B cell (primary cell): ENCODE measurements around the gene AKR1A1. TPM values are rescaled to one million over a fixed set of nuclear protein-coding genes. Genes with fewer than 3 reads are reported as not detected.
"Not testable (repeated sequence)": the region's sequence is repeated elsewhere in the genome, so short reads cannot be mapped to it uniquely, and the experiment has no call there.

Source experiments
- ATAC-seq: fragments of 200-7000 bp; cut with Tn5 transposase; one replicate; pipeline ENCODE4 v1.10.0; 2021; ENCODE audit warnings: low read depth, mild to moderate bottlenecking, moderate number of reproducible peaks, moderate library complexity
- CTCF ChIA-PET: fragments of 350-600 bp; sonication (Branson Sonifier 250); formaldehyde crosslinking; loops from one replicate; lab custom pipeline; 2021; ENCODE audit warnings: antibody characterized with exemption, inconsistent platforms; lab: Charles Lee
- POLR2A ChIA-PET: fragments of 350-600 bp; sonication (Branson Sonifier 250); formaldehyde crosslinking; loops from one replicate; lab custom pipeline; 2021; ENCODE audit warnings: antibody characterized with exemption; lab: Charles Lee
- DNase-seq: peaks from one replicate; pipeline ENCODE4 v3.0.0; 2013
- H2AFZ ChIP-seq: 2 replicates; pipeline ENCODE4 v1.6.1; 2012; ENCODE audit warnings: mild to moderate bottlenecking, low read depth, low read length; ENCODE audit not compliant: insufficient read depth, poor library complexity, severe bottlenecking
- H3K27ac ChIP-seq, 2 donors: 1 replicate in 1 of 2; 2 replicates in 1 of 2; pipeline ENCODE4 v1.5.1; 2012 to 2013; ENCODE audit warnings: low read length in 2 of 2, mild to moderate bottlenecking in 2 of 2, moderate library complexity in 1 of 2
- H3K27me3 ChIP-seq, 4 experiments: fragments of 200-600 bp in 1 of 4; sonication (generic) in 1 of 4; replicated peaks in 1 of 4; 1 replicate in 2 of 4; 2 replicates in 2 of 4; pipeline versions ENCODE4 v1.6.1 to v1.7.0; 2013 to 2016; ENCODE audit warnings: low read length in 3 of 4, mild to moderate bottlenecking in 2 of 4, mixed read lengths in 1 of 4, moderate library complexity in 1 of 4; ENCODE audit not compliant: insufficient read depth in 4 of 4, control insufficient read depth in 3 of 4; ENCODE audit errors: control extremely low read depth in 1 of 4
- H3K36me3 ChIP-seq, 2 experiments: replicated peaks in 1 of 2; 1 replicate in 1 of 2; 2 replicates in 1 of 2; pipeline versions ENCODE4 v1.6.1 to v1.7.1; 2013; ENCODE audit warnings: low read length in 1 of 2; ENCODE audit not compliant: insufficient read depth in 2 of 2, control insufficient read depth in 1 of 2; ENCODE audit errors: control extremely low read depth in 1 of 2, extremely low read depth in 1 of 2
- H3K4me1 ChIP-seq, 2 donors: fragments of 200-600 bp in 1 of 2; sonication (generic) in 1 of 2; 1 replicate in 1 of 2; 2 replicates in 1 of 2; pipeline versions ENCODE4 v1.5.1 to v1.6.1; 2013 to 2017; ENCODE audit warnings: low read length in 2 of 2; ENCODE audit not compliant: control insufficient read depth in 2 of 2, insufficient read depth in 2 of 2
- H3K4me2 ChIP-seq: replicated peaks from 2 replicates; pipeline ENCODE3; 2012; ENCODE audit warnings: mild to moderate bottlenecking, low read depth, low read length; ENCODE audit not compliant: poor library complexity, severe bottlenecking
- H3K4me3 ChIP-seq, 5 experiments: fragments of 200-600 bp in 1 of 5; sonication (generic) in 1 of 5; 1 replicate in 3 of 5; 2 replicates in 2 of 5; pipeline versions ENCODE4 v1.5.1 to v1.7.0; 2011 to 2016; ENCODE audit warnings: low read length in 4 of 5, mild to moderate bottlenecking in 4 of 5, low read depth in 2 of 5, control low read depth in 1 of 5, moderate library complexity in 1 of 5; ENCODE audit not compliant: insufficient read depth in 1 of 5; ENCODE audit errors: control extremely low read depth in 1 of 5, extremely low read depth in 1 of 5
- H3K79me2 ChIP-seq: fragments of 200-600 bp; sonication (generic); one replicate; pipeline ENCODE4 v1.6.0; 2016; ENCODE audit warnings: low read length; ENCODE audit not compliant: control insufficient read depth, insufficient read depth
- H3K9ac ChIP-seq: fragments of 200-600 bp; sonication (generic); 2 replicates; pipeline ENCODE4 v1.6.1; 2017; ENCODE audit warnings: mild to moderate bottlenecking, low read length, moderate library complexity
- H3K9me3 ChIP-seq, 3 donors: one replicate each; pipeline versions ENCODE4 v1.6.1 to v1.7.1; 2013; ENCODE audit warnings: low read length in 2 of 3; ENCODE audit not compliant: control insufficient read depth in 2 of 3, insufficient read depth in 1 of 3; ENCODE audit errors: control extremely low read depth in 1 of 3
- H4K20me1 ChIP-seq: 2 replicates; pipeline ENCODE4 v1.6.0; 2012; ENCODE audit warnings: mild to moderate bottlenecking, low read length; ENCODE audit not compliant: insufficient read depth, control insufficient read depth, poor library complexity, severe bottlenecking
- H3K27ac Mint-ChIP-seq: one replicate; pipeline ENCODE4 v1.8.0; 2021; ENCODE audit warnings: mixed read lengths
- H3K27me3 Mint-ChIP-seq: one replicate; pipeline ENCODE4 v1.8.0; 2021; ENCODE audit warnings: mixed read lengths
- H3K4me1 Mint-ChIP-seq: one replicate; pipeline ENCODE4 v1.8.0; 2021; ENCODE audit warnings: mixed read lengths
- H3K4me3 Mint-ChIP-seq: one replicate; pipeline ENCODE4 v1.8.0; 2021; ENCODE audit warnings: mixed read lengths
- H3K9me3 Mint-ChIP-seq: one replicate; pipeline ENCODE4 v1.8.0; 2022; ENCODE audit warnings: mixed read lengths; ENCODE audit not compliant: insufficient read depth
- CTCF ChIP-seq: fragments of 200-600 bp; IDR thresholded peaks from one replicate; pipeline ENCODE4 v1.8.0; 2022; ENCODE audit warnings: antibody characterized with exemption, mild to moderate bottlenecking
- EZH2 ChIP-seq: IDR thresholded peaks from 2 replicates; pipeline ENCODE4 v1.6.1; 2012; ENCODE audit warnings: borderline replicate concordance, low read depth, mild to moderate bottlenecking, moderate library complexity, low read length; ENCODE audit not compliant: insufficient read depth, poor library complexity, severe bottlenecking
- WGBS: methylation state at CpG from one replicate; pipeline ENCODE4 v1.1.5; 2013; ENCODE audit warnings: missing lambda C conversion rate; ENCODE audit not compliant: insufficient coverage; 5-methylcytosine and 5-hydroxymethylcytosine counted together
- intact Hi-C: fragments of 100-400 bp; cut with micrococcal nuclease; formaldehyde crosslinking; loops from one replicate; pipeline ENCODE4 v1.10.0; 2022
- polyA plus RNA-seq: library from polyadenylated mRNA; depleted of rRNA; stranded (reverse); fragments of >200 nt; gene quantifications from 2 replicates; pipeline ENCODE4 v1.2.3, GENCODE V29; 2012
- total RNA-seq, 2 donors: library from RNA; stranded (reverse); fragments of 120-200 nt in 1 of 2; gene quantifications; 1 replicate in 1 of 2; 2 replicates in 1 of 2; pipeline versions ENCODE4 v1.2.3 to v1.2.4, GENCODE V29; 2013 to 2022

The AKR1A1 gene
- total and polyA plus RNA-seq, 2 donors (not counting 1 experiment from before 2014, with no cell fraction given), result 145 to 163 TPM

GRCh38 chr1:45513532-45514260 lies 36.9 kb upstream of the AKR1A1 start:
- H4K20me1 ChIP-seq, H3K9me3 ChIP-seq, H3K27ac Mint-ChIP-seq, H3K27me3 ChIP-seq, H3K4me3 ChIP-seq, intact Hi-C loops, H3K79me2 ChIP-seq, H2AFZ ChIP-seq, H3K4me3 Mint-ChIP-seq, DNase-seq, H3K27me3 Mint-ChIP-seq, H3K9ac ChIP-seq, H3K4me1 ChIP-seq, ATAC-seq, H3K4me2 ChIP-seq, POLR2A ChIA-PET, H3K9me3 Mint-ChIP-seq: not testable (repeated sequence)
- WGBS, result 89% methylated on average over 3 of the region's 9 CpGs
- CTCF ChIA-PET, result interaction anchor here (1.0 to 8.7 kb wide), 12 partner anchors 10 to 171 kb away, joined by 3 to 351 read pairs (median 22); partner anchors contain the start of genes AKR1A1, CCDC163, MMACHC and NASP
- H3K36me3 ChIP-seq, result peaks cover 7 to 85% of the 10 kb centered on the region in 2 experiments
- peak overlapping the region in 1 of 2 donors; percentile 10 for H3K27ac ChIP-seq
- peaks cover 11% of the 10 kb centered on the region for H3K4me1 Mint-ChIP-seq

DNA sequence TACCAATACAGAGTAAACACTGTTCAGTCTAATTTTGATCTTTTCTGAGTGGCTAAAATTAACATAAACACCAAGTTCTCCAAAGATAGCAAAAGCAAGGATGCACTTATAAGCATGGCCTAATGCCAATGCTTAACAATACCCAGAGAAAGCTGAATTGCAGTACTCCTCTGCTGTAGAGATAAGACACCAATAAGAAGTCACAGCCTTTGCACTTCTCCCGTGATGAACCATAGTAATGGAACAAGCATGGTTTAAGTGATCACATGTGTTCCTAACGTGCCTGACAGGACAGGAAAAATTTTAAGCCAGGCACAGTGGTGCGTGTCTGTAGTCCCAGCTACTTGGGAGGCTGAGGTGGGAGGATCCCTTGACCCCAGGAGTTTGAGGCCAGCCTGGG lies 34.6 kb upstream of the AKR1A1 start:
- POLR2A ChIA-PET, result interaction anchor here (0.6 kb wide), 1 partner anchor 88 kb away, joined by 5 read pairs; no protein-coding TSS in a partner anchor
- H3K27ac Mint-ChIP-seq, result peak overlapping the region; percentile 39

More for the DNA sequence above, 34.6 kb upstream of the AKR1A1 start:
- intact Hi-C loops, result no loop called here
- no peak overlapping the region for H3K27ac ChIP-seq
- H3K79me2 ChIP-seq, result peaks cover 21% of the 10 kb centered on the region
- peaks cover 0 to 3% (median 0%) of the 10 kb centered on the region in 3 donors for H3K9me3 ChIP-seq
- H3K4me3 Mint-ChIP-seq, result no peak overlapping the region
- no peak overlapping the region for H2AFZ ChIP-seq
- no peak overlapping the region for H3K9ac ChIP-seq
- peaks cover 13 to 24% of the 10 kb centered on the region in 2 donors for H3K4me1 ChIP-seq
- no peaks in the 10 kb centered on the region for H3K9me3 Mint-ChIP-seq
- no CpG with 5 or more reads among the region's 3 CpGs for WGBS
- H4K20me1 ChIP-seq, result peaks cover 14% of the 10 kb centered on the region
- no peaks in the 10 kb centered on the region for H3K27me3 ChIP-seq
- ATAC-seq (no peak), DNase-seq (no peak)
- TF ChIP-seq EZH2, result no peak
- TF ChIP-seq CTCF, result no peak
- H3K36me3 ChIP-seq, result peaks cover 5 to 63% of the 10 kb centered on the region in 2 experiments
- no peak overlapping the region for H3K4me2 ChIP-seq
- CTCF ChIA-PET, result interaction anchor here (0.6 to 11.2 kb wide), 2 partner anchors 45 to 53 kb away, joined by 3 to 110 read pairs; no protein-coding TSS in a partner anchor
- H3K4me1 Mint-ChIP-seq, result peaks cover 26% of the 10 kb centered on the region
- no peaks in the 10 kb centered on the region for H3K27me3 Mint-ChIP-seq
- no peak overlapping the region for H3K4me3 ChIP-seq
